ENCODE results near the gene DYNC1H1. TPM values are rescaled to one million over a fixed set of nuclear protein-coding genes. Genes with fewer than 3 reads are reported as not detected.

Gene DYNC1H1
- polyA plus RNA-seq, 1 donor from 2014 or later, result 298 TPM

- Histone ChIP-seq H3K79me2 (replicated peaks; ENCODE audit: insufficient read depth, low read length) (no peaks in the 10 kb centered on the region), H3K4me2 (ENCODE audit: low read length) (no peak overlapping the region), H3F3A (ENCODE audit: insufficient read depth, low read length, poor library complexity, severe bottlenecking) (no peaks in the 10 kb centered on the region), H3K4me3 (ENCODE audit: low read length) (no peak overlapping the region), H2AFZ (ENCODE audit: low read depth, low read length) (no peak overlapping the region), H3K27me3 (ENCODE audit: insufficient read depth, low read depth, low read length) (no peaks in the 10 kb centered on the region), H3K9me3 (ENCODE audit: low read length) (no peaks in the 10 kb centered on the region), H3K27ac (ENCODE audit: low read length) (no peak overlapping the region), H3K36me3 (ENCODE audit: insufficient read depth, low read length) (no peaks in the 10 kb centered on the region), H3K9ac (ENCODE audit: low read length) (no peak overlapping the region), H3K9me2 (ENCODE audit: insufficient read depth, low read length) (no peaks in the 10 kb centered on the region), H4K20me1 (ENCODE audit: insufficient read depth) (no peaks in the 10 kb centered on the region)
- TF ChIP-seq TAF1 (IDR thresholded peaks at IDR 0.05; ENCODE audit: low read depth) (no peak), RAD21 (conservative IDR thresholded peaks at IDR 0.05) (no peak), REST (IDR thresholded peaks at IDR 0.05; ENCODE audit: borderline replicate concordance) (no peak)
Observed at GRCh38 chr14:101950100-101950499, 14.3 kb upstream of the DYNC1H1 start.

DNA sequence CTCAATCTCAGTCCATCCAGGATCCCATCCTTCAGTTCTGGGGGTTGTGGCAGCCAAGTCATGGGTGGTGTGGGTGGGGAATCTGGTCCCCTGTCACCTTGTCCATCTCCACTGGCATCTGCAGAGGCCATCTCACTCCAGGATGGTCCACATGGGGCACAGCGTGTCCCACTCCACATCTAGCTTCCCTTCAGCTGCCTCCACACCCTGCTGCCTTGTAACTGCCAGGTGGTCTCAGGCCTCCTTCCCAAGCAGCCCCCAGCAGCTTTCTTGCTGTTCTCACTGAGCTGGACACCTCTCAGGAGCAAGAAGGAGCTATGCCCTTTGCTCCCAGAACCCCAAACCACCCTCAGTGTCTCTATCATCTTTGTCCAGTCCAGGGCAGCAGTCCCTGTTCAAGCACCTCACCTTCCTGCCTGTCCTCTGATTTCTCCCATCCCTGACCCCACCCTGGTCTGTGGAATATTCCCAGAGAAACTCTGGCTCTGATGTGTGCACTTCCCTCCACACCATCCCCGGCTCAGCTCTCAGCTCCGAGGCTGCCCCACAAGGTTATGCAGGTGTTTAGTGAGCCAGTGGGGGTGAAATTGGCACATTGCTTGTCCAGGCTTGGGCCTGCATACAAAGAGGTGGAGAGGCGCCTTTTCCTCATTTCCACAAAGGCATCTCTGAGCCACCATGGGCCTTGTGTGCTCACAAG, 13.7 kb upstream of the DYNC1H1 start:
- Histone ChIP-seq H3K4me2 (ENCODE audit: low read length) (no peak overlapping the region), H3K27ac (ENCODE audit: low read length) (no peak overlapping the region), H3F3A (ENCODE audit: insufficient read depth, low read length, poor library complexity, severe bottlenecking) (no peaks in the 10 kb centered on the region), H3K9me3 (ENCODE audit: low read length) (no peaks in the 10 kb centered on the region), H4K20me1 (ENCODE audit: insufficient read depth) (no peaks in the 10 kb centered on the region), H3K36me3 (ENCODE audit: insufficient read depth, low read length) (no peaks in the 10 kb centered on the region), H3K27me3 (ENCODE audit: insufficient read depth, low read depth, low read length) (no peaks in the 10 kb centered on the region), H3K9me2 (ENCODE audit: insufficient read depth, low read length) (no peaks in the 10 kb centered on the region), H2AFZ (ENCODE audit: low read depth, low read length) (no peak overlapping the region), H3K79me2 (replicated peaks; ENCODE audit: insufficient read depth, low read length) (no peaks in the 10 kb centered on the region), H3K9ac (ENCODE audit: low read length) (no peak overlapping the region), H3K4me3 (ENCODE audit: low read length) (no peak overlapping the region)
- TF ChIP-seq EZH2 (IDR thresholded peaks at IDR 0.05; ENCODE audit: borderline replicate concordance, insufficient read depth, low read length, poor library complexity, severe bottlenecking), result no peak
- no peak for TF ChIP-seq POLR2AphosphoS5 (IDR thresholded peaks at IDR 0.05)
- TF ChIP-seq, protein P1, sequence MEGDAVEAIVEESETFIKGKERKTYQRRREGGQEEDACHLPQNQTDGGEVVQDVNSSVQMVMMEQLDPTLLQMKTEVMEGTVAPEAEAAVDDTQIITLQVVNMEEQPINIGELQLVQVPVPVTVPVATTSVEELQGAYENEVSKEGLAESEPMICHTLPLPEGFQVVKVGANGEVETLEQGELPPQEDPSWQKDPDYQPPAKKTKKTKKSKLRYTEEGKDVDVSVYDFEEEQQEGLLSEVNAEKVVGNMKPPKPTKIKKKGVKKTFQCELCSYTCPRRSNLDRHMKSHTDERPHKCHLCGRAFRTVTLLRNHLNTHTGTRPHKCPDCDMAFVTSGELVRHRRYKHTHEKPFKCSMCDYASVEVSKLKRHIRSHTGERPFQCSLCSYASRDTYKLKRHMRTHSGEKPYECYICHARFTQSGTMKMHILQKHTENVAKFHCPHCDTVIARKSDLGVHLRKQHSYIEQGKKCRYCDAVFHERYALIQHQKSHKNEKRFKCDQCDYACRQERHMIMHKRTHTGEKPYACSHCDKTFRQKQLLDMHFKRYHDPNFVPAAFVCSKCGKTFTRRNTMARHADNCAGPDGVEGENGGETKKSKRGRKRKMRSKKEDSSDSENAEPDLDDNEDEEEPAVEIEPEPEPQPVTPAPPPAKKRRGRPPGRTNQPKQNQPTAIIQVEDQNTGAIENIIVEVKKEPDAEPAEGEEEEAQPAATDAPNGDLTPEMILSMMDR (IDR thresholded peaks at IDR 0.05; ENCODE audit: poor library complexity, severe bottlenecking), result no peak
- no peak for TF ChIP-seq SMC3 (conservative IDR thresholded peaks at IDR 0.05; ENCODE audit: poor library complexity)
- TF ChIP-seq MXI1 (conservative IDR thresholded peaks at IDR 0.05; ENCODE audit: poor library complexity, severe bottlenecking), result no peak
- TF ChIP-seq EP300 (conservative IDR thresholded peaks at IDR 0.05; ENCODE audit: poor library complexity, severe bottlenecking), result no peak
- no peak for TF ChIP-seq REST (IDR thresholded peaks at IDR 0.05; ENCODE audit: borderline replicate concordance)
- no peak for TF ChIP-seq RAD21 (conservative IDR thresholded peaks at IDR 0.05)
- TF ChIP-seq TAF1 (IDR thresholded peaks at IDR 0.05; ENCODE audit: low read depth), result no peak
